K562 (cell line): ENCODE measurements around the gene ZNF865. TPM values are rescaled to one million over a fixed set of nuclear protein-coding genes. Genes with fewer than 3 reads are reported as not detected.

Source experiments
- ARNT ChIP-seq, 2 experiments: fragments of 450-650 bp; IDR thresholded peaks; 2 replicates each; pipeline ENCODE4 v1.6.1; 2016; ENCODE audit warnings: mild to moderate bottlenecking in 1 of 2
- FOS ChIP-seq: IDR thresholded peaks from 3 replicates; pipeline ENCODE4 v1.6.1; 2011; ENCODE audit not compliant: insufficient read length; ENCODE audit errors: extremely low read depth
- HDAC1 ChIP-seq, 2 experiments: fragments of 450-650 bp; IDR thresholded peaks; 2 replicates each; pipeline ENCODE4 v1.6.1; 2016 to 2017; ENCODE audit warnings: inconsistent platforms in 1 of 2, mild to moderate bottlenecking in 1 of 2, moderate library complexity in 1 of 2
- ILF3 ChIP-seq: fragments of 450-650 bp; IDR thresholded peaks from 2 replicates; pipeline ENCODE4 v1.6.1; 2018; ENCODE audit warnings: antibody characterized with exemption, mild to moderate bottlenecking, moderate library complexity, borderline replicate concordance
- MBD1 ChIP-seq: fragments of 250-450 bp; sonication (Bioruptor Pico); IDR thresholded peaks from 2 replicates; pipeline ENCODE4 v1.8.0; 2022; ENCODE audit warnings: inconsistent platforms
- MTA2 ChIP-seq: fragments of 450-650 bp; IDR thresholded peaks from 2 replicates; pipeline ENCODE4 v1.6.1; 2016; ENCODE audit warnings: low read depth
- MTF1 ChIP-seq: fragments of 250-450 bp; sonication (Bioruptor Pico); IDR thresholded peaks from 2 replicates; pipeline ENCODE4 v1.9.0; 2021; ENCODE audit warnings: moderate library complexity, mild to moderate bottlenecking, inconsistent platforms, borderline replicate concordance
- NFATC3 ChIP-seq: fragments of 450-650 bp; IDR thresholded peaks from 2 replicates; pipeline ENCODE4 v1.6.1; 2017; ENCODE audit warnings: mild to moderate bottlenecking
- NR2C2 ChIP-seq, 2 experiments: fragments of 200-800 bp in 1 of 2; sonication (Bioruptor generic) in 1 of 2; sonication (generic) in 1 of 2; formaldehyde crosslinking in 1 of 2; IDR thresholded peaks; 2 replicates each; pipeline versions ENCODE4 v1.6.1 to v1.8.0; 2016 to 2022; ENCODE audit warnings: mild to moderate bottlenecking in 1 of 2, missing compliant biosample characterization in 1 of 2, missing genetic modification characterization in 1 of 2, missing genetic modification reagents in 1 of 2
- PML ChIP-seq: IDR thresholded peaks from 2 replicates; pipeline ENCODE4 v1.6.1; 2012; ENCODE audit warnings: low read length, inconsistent platforms
- RBFOX2 ChIP-seq: fragments of 200-400 bp; formaldehyde crosslinking; IDR thresholded peaks from 2 replicates; pipeline ENCODE4 v1.6.1; 2017; ENCODE audit warnings: low read depth, mild to moderate bottlenecking, low read length, moderate library complexity
- RUNX1 ChIP-seq: sonication (generic); IDR thresholded peaks from 2 replicates; pipeline ENCODE4 v1.6.1; 2016; ENCODE audit warnings: antibody characterized with exemption, low read depth
- TBL1XR1 ChIP-seq, 2 experiments: IDR thresholded peaks; 2 replicates each; pipeline ENCODE4 v1.6.1; 2012; ENCODE audit warnings: improper control_type of control experiment in 2 of 2, low read length in 2 of 2, mild to moderate bottlenecking in 1 of 2
- U2AF1 ChIP-seq: fragments of 200-400 bp; formaldehyde crosslinking; optimal IDR thresholded peaks from 2 replicates; pipeline ENCODE3; 2017; ENCODE audit warnings: mild to moderate bottlenecking, low read depth, low read length, moderate library complexity
- UBTF ChIP-seq, 2 experiments: IDR thresholded peaks; 2 replicates each; pipeline ENCODE4 v1.6.1; 2012; ENCODE audit warnings: improper control_type of control experiment in 2 of 2, low read depth in 2 of 2, low read length in 2 of 2, borderline replicate concordance in 1 of 2
- ZNF197 ChIP-seq: fragments of 200-800 bp; sonication (Bioruptor generic); IDR thresholded peaks from 2 replicates; pipeline ENCODE4 v1.6.1; 2016; ENCODE audit warnings: low read depth, missing genetic modification characterization, missing compliant biosample characterization
- polyA plus RNA-seq, 8 experiments: library from polyadenylated mRNA; depleted of rRNA in 4 of 8; stranded (reverse) in 5 of 8; unstranded in 3 of 8; fragments of >200 nt; fragmentation: Nextera tagmentation in 2 of 8; fragmentation: Illumina TruSeq in 1 of 8; extraction: Ambion mirVana in 2 of 8; extraction: Trizol in 1 of 8; gene quantifications; 2 replicates each; pipeline versions ENCODE4 v1.2.1 to v1.2.3, GENCODE V29; 2011 to 2014; ENCODE audit warnings: inconsistent platforms in 1 of 8, missing spikeins in 1 of 8
- total RNA-seq, 7 experiments: library from RNA; depleted of rRNA in 6 of 7; stranded (reverse); fragments of >200 nt in 6 of 7; fragmentation: Illumina TruSeq in 2 of 7; extraction: Trizol in 2 of 7; gene quantifications; 2 replicates each; pipeline versions ENCODE4 v1.2.1 to v1.2.3, GENCODE V29; 2011 to 2021; ENCODE audit warnings: low replicate concordance in 1 of 7
- TF ChIP-seq, protein P1 (sequence below): sonication (generic); formaldehyde crosslinking; IDR thresholded peaks from 2 replicates; pipeline ENCODE4 v1.8.1; 2023; ENCODE audit warnings: mild to moderate bottlenecking, missing genetic modification reagents
- TF ChIP-seq, protein P2 (sequence below): IDR thresholded peaks from 3 replicates; pipeline ENCODE4 v1.6.1; 2011; ENCODE audit warnings: borderline replicate concordance, mild to moderate bottlenecking, moderate library complexity; ENCODE audit not compliant: insufficient read length; ENCODE audit errors: extremely low read depth

The ZNF865 gene
- total and polyA plus RNA-seq, 9 of the 15 experiments (the other 6 are each of a cell fraction or from before 2014, with no cell fraction given) = 0.40 to 18.8 (median 1.6) TPM; not detected in 2

DNA sequence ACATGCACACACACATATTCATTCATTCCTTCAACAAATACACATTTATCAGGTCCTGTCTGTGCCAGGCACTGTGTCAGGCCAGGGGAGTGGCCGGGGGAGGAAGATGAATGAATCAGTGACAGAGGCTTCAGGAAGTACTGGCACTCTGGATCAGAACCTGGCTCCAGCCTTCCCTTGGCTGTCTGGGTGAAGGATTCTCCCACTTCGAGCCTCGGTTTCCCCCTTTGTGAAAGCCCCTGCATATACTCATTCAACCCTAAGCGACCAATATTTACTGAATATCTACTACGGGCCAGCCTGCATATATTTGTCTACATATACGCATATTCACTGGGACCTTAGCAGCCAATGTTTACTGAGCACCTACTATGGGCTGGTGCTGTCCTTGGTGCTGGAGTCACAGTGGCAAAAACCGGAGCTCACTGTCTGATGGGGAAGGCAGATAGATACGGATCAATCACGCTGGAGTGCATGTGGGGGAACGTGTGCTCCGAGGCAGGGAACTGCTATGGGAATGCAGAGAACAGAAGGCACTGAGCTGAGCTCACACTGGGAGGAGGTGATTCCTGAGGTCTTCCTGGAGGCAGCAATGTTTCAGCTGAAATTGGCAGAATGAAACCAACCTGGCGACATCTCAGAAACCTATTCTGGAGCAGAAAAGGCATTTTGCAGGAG, 24.2 kb upstream of the ZNF865 start (continued):
- TF ChIP-seq, protein P1, sequence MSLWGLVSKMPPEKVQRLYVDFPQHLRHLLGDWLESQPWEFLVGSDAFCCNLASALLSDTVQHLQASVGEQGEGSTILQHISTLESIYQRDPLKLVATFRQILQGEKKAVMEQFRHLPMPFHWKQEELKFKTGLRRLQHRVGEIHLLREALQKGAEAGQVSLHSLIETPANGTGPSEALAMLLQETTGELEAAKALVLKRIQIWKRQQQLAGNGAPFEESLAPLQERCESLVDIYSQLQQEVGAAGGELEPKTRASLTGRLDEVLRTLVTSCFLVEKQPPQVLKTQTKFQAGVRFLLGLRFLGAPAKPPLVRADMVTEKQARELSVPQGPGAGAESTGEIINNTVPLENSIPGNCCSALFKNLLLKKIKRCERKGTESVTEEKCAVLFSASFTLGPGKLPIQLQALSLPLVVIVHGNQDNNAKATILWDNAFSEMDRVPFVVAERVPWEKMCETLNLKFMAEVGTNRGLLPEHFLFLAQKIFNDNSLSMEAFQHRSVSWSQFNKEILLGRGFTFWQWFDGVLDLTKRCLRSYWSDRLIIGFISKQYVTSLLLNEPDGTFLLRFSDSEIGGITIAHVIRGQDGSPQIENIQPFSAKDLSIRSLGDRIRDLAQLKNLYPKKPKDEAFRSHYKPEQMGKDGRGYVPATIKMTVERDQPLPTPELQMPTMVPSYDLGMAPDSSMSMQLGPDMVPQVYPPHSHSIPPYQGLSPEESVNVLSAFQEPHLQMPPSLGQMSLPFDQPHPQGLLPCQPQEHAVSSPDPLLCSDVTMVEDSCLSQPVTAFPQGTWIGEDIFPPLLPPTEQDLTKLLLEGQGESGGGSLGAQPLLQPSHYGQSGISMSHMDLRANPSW (CRISPR knock-in tag) = no peak
- TF ChIP-seq MTA2 (no peak), NR2C2 (CRISPR knock-in tag; IDR thresholded peaks at IDR 0.05) (no peak), NR2C2 (tag; IDR thresholded peaks at IDR 0.05) (no peak), U2AF1 (no peak), FOS (no peak), ILF3 (no peak), MTF1 (no peak), NFATC3 (no peak), HDAC1 (IDR thresholded peaks at IDR 0.05) (peak; percentile 37 to 45; a peak in 2 of 4 replicates), ARNT (IDR thresholded peaks at IDR 0.05) (0 out of 4 replicates have a peak, but pooled peaks of 1 of the 2 experiments have one; percentile 24), ZNF197 (CRISPR knock-in tag) (no peak), RBFOX2 (no peak), UBTF (IDR thresholded peaks at IDR 0.05; ENCODE audit: borderline replicate concordance in 1 of 2, low read depth in 2 of 2, low read length in 2 of 2) (no peak), RUNX1 (no peak), MBD1 (CRISPR knock-in tag) (no peak), TBL1XR1 (IDR thresholded peaks at IDR 0.05; ENCODE audit: low read length in 2 of 2) (no peak), PML (no peak)
- TF ChIP-seq, protein P2, sequence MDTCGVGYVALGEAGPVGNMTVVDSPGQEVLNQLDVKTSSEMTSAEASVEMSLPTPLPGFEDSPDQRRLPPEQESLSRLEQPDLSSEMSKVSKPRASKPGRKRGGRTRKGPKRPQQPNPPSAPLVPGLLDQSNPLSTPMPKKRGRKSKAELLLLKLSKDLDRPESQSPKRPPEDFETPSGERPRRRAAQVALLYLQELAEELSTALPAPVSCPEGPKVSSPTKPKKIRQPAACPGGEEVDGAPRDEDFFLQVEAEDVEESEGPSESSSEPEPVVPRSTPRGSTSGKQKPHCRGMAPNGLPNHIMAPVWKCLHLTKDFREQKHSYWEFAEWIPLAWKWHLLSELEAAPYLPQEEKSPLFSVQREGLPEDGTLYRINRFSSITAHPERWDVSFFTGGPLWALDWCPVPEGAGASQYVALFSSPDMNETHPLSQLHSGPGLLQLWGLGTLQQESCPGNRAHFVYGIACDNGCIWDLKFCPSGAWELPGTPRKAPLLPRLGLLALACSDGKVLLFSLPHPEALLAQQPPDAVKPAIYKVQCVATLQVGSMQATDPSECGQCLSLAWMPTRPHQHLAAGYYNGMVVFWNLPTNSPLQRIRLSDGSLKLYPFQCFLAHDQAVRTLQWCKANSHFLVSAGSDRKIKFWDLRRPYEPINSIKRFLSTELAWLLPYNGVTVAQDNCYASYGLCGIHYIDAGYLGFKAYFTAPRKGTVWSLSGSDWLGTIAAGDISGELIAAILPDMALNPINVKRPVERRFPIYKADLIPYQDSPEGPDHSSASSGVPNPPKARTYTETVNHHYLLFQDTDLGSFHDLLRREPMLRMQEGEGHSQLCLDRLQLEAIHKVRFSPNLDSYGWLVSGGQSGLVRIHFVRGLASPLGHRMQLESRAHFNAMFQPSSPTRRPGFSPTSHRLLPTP = no peak
